Panc1 (cell line): ENCODE measurements around the gene PTPN22. TPM values are rescaled to one million over a fixed set of nuclear protein-coding genes. Genes with fewer than 3 reads are reported as not detected.

Experiments used
- ATAC-seq: fragments of 200-7000 bp; cut with Tn5 transposase; 2 replicates; pipeline ENCODE4 v1.9.1; 2020; ENCODE audit warnings: mild to moderate bottlenecking, moderate library complexity
- BruUV-seq: library from RNA; stranded (reverse); fragments of 400-500 nt; replicated peaks from 2 replicates; lab custom pipeline; 2021; lab: Mats Ljungman, UMichigan
- CTCF ChIA-PET: fragments of 300-600 bp; sonication (Branson Sonifier 250); formaldehyde crosslinking; loops from one replicate; lab custom pipeline; 2022; ENCODE audit warnings: antibody characterized with exemption; lab: Charles Lee
- POLR2A ChIA-PET: fragments of 300-600 bp; sonication (Branson Sonifier 250); formaldehyde crosslinking; loops from one replicate; lab custom pipeline; 2022; ENCODE audit warnings: antibody characterized with exemption; lab: Charles Lee
- DNase-seq: peaks from one replicate; pipeline ENCODE4 v3.0.0-alpha.2; 2010; ENCODE audit warnings: low read depth, low spot score
- H3K27ac ChIP-seq: 2 replicates; pipeline ENCODE4 v1.5.1; 2011; ENCODE audit warnings: mild to moderate bottlenecking, low read length, inconsistent platforms
- H3K27me3 ChIP-seq: fragments of 200-500 bp; sonication (Bioruptor generic); 2 replicates; pipeline ENCODE4 v1.6.0; 2014; ENCODE audit warnings: low read length, inconsistent platforms; ENCODE audit not compliant: control insufficient read depth, insufficient read depth
- H3K36me3 ChIP-seq: fragments of 200-500 bp; sonication (Bioruptor generic); 2 replicates; pipeline ENCODE4 v1.5.1; 2014; ENCODE audit warnings: inconsistent platforms, mild to moderate bottlenecking, low read length, moderate library complexity; ENCODE audit not compliant: control insufficient read depth, insufficient read depth
- H3K4me1 ChIP-seq: 2 replicates; pipeline ENCODE4 v1.5.1; 2011; ENCODE audit warnings: inconsistent platforms, mild to moderate bottlenecking, low read length, moderate library complexity; ENCODE audit not compliant: control insufficient read depth, insufficient read depth
- H3K4me3 ChIP-seq, 2 experiments: 2 replicates each; pipeline ENCODE4 v1.5.1; 2011 to 2012; ENCODE audit warnings: low read depth in 2 of 2, low read length in 2 of 2, mild to moderate bottlenecking in 2 of 2, inconsistent platforms in 1 of 2, moderate library complexity in 1 of 2
- H3K9me3 ChIP-seq: fragments of 200-500 bp; sonication (Bioruptor generic); 2 replicates; pipeline ENCODE4 v1.5.1; 2014; ENCODE audit warnings: low read depth, mild to moderate bottlenecking, inconsistent platforms, low read length, moderate library complexity; ENCODE audit not compliant: control insufficient read depth, insufficient read depth
- CTCF ChIP-seq: fragments of 450-650 bp; IDR thresholded peaks from 2 replicates; pipeline ENCODE4 v1.5.1; 2017; ENCODE audit warnings: mild to moderate bottlenecking
- POLR2AphosphoS5 ChIP-seq: IDR thresholded peaks from 2 replicates; pipeline ENCODE4 v1.6.1; 2012; ENCODE audit warnings: mild to moderate bottlenecking, low read depth, low read length, moderate library complexity
- REST ChIP-seq, 2 experiments: IDR thresholded peaks; 2 replicates each; pipeline ENCODE4 v1.6.1; 2011 to 2012; ENCODE audit warnings: low read depth in 2 of 2, control low read depth in 1 of 2, low read length in 1 of 2, mild to moderate bottlenecking in 1 of 2, moderate library complexity in 1 of 2; ENCODE audit not compliant: insufficient read depth in 1 of 2
- SIN3A ChIP-seq: IDR thresholded peaks from 2 replicates; pipeline ENCODE4 v1.6.1; 2012; ENCODE audit warnings: low read depth, mild to moderate bottlenecking, low read length, moderate library complexity, borderline replicate concordance; ENCODE audit not compliant: insufficient read depth
- TCF7L2 ChIP-seq: IDR thresholded peaks from 2 replicates; pipeline ENCODE4 v1.6.1; 2011; ENCODE audit warnings: mild to moderate bottlenecking, low read depth, low read length, inconsistent platforms
- in situ Hi-C: cut with HindIII; loops from 2 replicates; pipeline ENCODE4 v1.10.0; 2016; ENCODE audit warnings: low sequenced_read_pairs, low pct_unique_long_range_greater_than_20kb
- intact Hi-C: fragments of 100-400 bp; cut with micrococcal nuclease; formaldehyde crosslinking; loops from one replicate; pipeline ENCODE4 v1.10.0; 2022; ENCODE audit not compliant: unreplicated experiment
- total RNA-seq: library from RNA; stranded (reverse); gene quantifications from one replicate; pipeline ENCODE4 v1.2.1, GENCODE V29; 2021; ENCODE audit not compliant: unreplicated experiment

Gene PTPN22
- total RNA-seq, 1 experiment from 2014 or later = not detected

GRCh38 chr1:113800487-113800886, 71.0 kb downstream of the PTPN22 start:
- peaks cover 9% of the 10 kb centered on the region for H3K4me1 ChIP-seq
- no peak overlapping the region for H3K4me3 ChIP-seq
- ChIA-PET POLR2A (no interaction called here), CTCF (no interaction called here)
- no TSS peak for BruUV-seq
- H3K36me3 ChIP-seq = peaks cover 5% of the 10 kb centered on the region
- DNase-seq (no peak), ATAC-seq (no peak)
- TF ChIP-seq TCF7L2 = no peak
- TF ChIP-seq CTCF = no peak
- TF ChIP-seq SIN3A = no peak
- no peak for TF ChIP-seq REST (IDR thresholded peaks at IDR 0.05; ENCODE audit: insufficient read depth in 1 of 2, low read depth in 2 of 2, low read length in 1 of 2)
- TF ChIP-seq POLR2AphosphoS5 = no peak
- no peak overlapping the region for H3K27ac ChIP-seq
- H3K27me3 ChIP-seq = no peaks in the 10 kb centered on the region
- no peaks in the 10 kb centered on the region for H3K9me3 ChIP-seq
- in situ Hi-C loops = no loop called here
- intact Hi-C loops = no loop called here

GRCh38 chr1:113797472-113797871, 74.0 kb downstream of the PTPN22 start:
- no TSS peak for BruUV-seq
- no peaks in the 10 kb centered on the region for H3K27me3 ChIP-seq
- intact Hi-C loops = no loop called here
- ATAC-seq (no peak), DNase-seq (no peak)
- no peak for TF ChIP-seq CTCF
- no peak for TF ChIP-seq POLR2AphosphoS5
- TF ChIP-seq TCF7L2 = no peak
- no peak for TF ChIP-seq SIN3A
- TF ChIP-seq REST (IDR thresholded peaks at IDR 0.05; ENCODE audit: insufficient read depth in 1 of 2, low read depth in 2 of 2, low read length in 1 of 2) = no peak
- H3K4me1 ChIP-seq = no peaks in the 10 kb centered on the region
- no peak overlapping the region for H3K27ac ChIP-seq
- no peaks in the 10 kb centered on the region for H3K9me3 ChIP-seq
- ChIA-PET POLR2A (no interaction called here), CTCF (no interaction called here)
- H3K4me3 ChIP-seq = no peak overlapping the region
- H3K36me3 ChIP-seq = peaks cover 5% of the 10 kb centered on the region
- in situ Hi-C loops = no loop called here
